BE2C (cell line): ENCODE results near the gene KLK1.
A peak's percentile ranks its signal among the peaks of the same experiment; 100 is the strongest.

Experiments
- DNase-seq: peaks from one replicate; pipeline ENCODE4 v3.0.0-alpha.2; 2020
- H3K27me3 ChIP-seq: fragments of 250-450 bp; sonication (Bioruptor Pico); 2 replicates; pipeline ENCODE4 v1.5.1; 2020; ENCODE audit warnings: mild to moderate bottlenecking
- H3K36me3 ChIP-seq: fragments of 250-450 bp; sonication (Bioruptor Pico); 2 replicates; pipeline ENCODE4 v1.5.1; 2020; ENCODE audit warnings: mild to moderate bottlenecking
- H3K4me1 ChIP-seq: fragments of 250-450 bp; sonication (Bioruptor Pico); 2 replicates; pipeline ENCODE4 v1.5.1; 2020
- H3K4me3 ChIP-seq: 2 replicates; pipeline ENCODE4 v1.5.1; 2011; ENCODE audit warnings: low read depth, low read length
- H3K9me3 ChIP-seq: fragments of 250-450 bp; sonication (Bioruptor Pico); 2 replicates; pipeline ENCODE4 v1.5.1; 2020
- CTCF ChIP-seq: IDR thresholded peaks from 2 replicates; pipeline ENCODE4 v1.5.1; 2012; ENCODE audit warnings: mild to moderate bottlenecking, low read depth, low read length

Gene KLK1

GRCh38 chr19:50839712-50840655 is 16.4 kb upstream of the KLK1 start:
- Histone ChIP-seq H3K4me1 (no peaks in the 10 kb centered on the region), H3K9me3 (no peaks in the 10 kb centered on the region), H3K36me3 (no peaks in the 10 kb centered on the region), H3K4me3 (no peak overlapping the region), H3K27me3 (no peaks in the 10 kb centered on the region)
- no peak for TF ChIP-seq CTCF
- no peak for DNase-seq

DNA sequence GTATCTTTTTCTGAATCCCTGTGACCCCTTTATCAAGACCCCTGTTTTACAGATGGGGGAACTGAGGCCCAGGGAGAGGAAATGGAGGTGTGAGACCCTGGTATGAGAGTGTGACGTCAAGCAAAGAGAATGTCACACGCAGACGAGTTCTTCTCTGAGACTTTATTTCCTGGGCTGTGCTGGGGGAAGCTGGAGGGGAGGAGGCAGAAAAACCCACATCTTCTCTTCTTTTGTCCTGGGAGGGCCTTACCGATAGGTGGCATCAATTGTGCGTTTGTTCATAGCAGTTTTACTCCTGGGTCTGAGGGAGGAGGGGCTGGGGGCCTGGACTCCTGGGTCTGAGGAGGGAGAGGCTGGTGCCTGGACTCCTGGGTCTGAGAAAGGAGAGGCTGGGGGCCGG is 14.7 kb upstream of the KLK1 start:
- H3K27me3 ChIP-seq = no peaks in the 10 kb centered on the region
- no peaks in the 10 kb centered on the region for H3K36me3 ChIP-seq
- TF ChIP-seq CTCF = peak; percentile 54
- no peaks in the 10 kb centered on the region for H3K4me1 ChIP-seq
- DNase-seq = no peak
- no peak overlapping the region for H3K4me3 ChIP-seq
- no peaks in the 10 kb centered on the region for H3K9me3 ChIP-seq

DNA sequence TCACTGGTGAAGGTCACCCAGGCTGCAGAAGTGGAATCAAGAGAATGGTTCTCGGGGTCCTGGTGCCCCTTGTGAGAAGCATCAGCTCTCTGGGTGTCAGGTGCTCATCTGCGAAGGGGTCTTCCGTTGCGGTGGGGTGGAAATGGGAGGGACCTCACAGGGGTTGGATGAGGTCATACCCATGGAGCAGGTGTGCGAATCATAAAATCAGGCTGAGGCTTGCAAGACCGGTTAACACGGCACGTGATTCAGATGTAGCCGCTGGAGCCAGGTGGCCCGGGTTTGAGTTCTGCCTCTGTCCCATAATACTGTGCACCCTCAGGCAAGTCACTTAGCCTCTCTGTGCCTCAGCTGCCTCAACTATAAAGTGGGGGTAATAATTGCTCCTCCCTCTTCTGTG is 13.7 kb upstream of the KLK1 start:
- Histone ChIP-seq H3K4me1 (no peaks in the 10 kb centered on the region), H3K4me3 (no peak overlapping the region), H3K9me3 (no peaks in the 10 kb centered on the region), H3K36me3 (no peaks in the 10 kb centered on the region), H3K27me3 (no peaks in the 10 kb centered on the region)
- no peak for DNase-seq
- no peak for TF ChIP-seq CTCF

DNA sequence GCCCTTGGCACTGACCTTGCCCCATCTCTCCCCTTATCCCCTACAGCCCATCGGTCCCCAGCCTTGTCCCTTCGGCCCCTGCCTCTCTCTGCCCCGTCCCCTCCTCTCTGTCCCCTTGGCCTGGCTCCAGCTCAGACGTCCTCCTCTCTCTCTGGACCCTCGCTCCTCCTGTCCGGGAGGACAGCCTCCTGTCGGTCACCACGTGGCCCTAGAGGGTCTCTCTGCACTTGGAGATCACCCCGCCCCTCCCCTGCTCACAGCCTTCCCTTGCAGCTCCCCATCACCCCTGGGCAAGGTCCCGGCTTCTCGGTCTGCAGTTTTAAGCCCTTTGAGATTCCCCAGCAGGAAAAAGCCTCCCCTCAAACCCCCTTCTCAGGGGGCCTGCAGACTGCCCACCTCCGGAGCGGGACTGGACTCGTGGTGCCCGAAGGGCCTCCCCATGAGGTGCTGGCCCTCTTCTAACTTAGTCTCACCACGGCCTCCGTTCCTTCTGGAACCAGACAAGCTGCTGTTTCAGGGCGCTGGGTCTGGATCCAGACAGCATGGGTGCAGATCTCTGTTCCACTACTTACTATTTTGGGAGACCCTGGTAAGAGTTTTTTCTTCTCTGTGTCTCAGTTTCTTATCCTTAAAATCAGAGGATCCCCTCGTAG is 13.1 kb upstream of the KLK1 start:
- H3K4me3 ChIP-seq = no peak overlapping the region
- TF ChIP-seq CTCF = no peak
- H3K36me3 ChIP-seq = no peaks in the 10 kb centered on the region
- H3K9me3 ChIP-seq = no peaks in the 10 kb centered on the region
- no peaks in the 10 kb centered on the region for H3K4me1 ChIP-seq
- no peak for DNase-seq
- H3K27me3 ChIP-seq = no peaks in the 10 kb centered on the region

DNA sequence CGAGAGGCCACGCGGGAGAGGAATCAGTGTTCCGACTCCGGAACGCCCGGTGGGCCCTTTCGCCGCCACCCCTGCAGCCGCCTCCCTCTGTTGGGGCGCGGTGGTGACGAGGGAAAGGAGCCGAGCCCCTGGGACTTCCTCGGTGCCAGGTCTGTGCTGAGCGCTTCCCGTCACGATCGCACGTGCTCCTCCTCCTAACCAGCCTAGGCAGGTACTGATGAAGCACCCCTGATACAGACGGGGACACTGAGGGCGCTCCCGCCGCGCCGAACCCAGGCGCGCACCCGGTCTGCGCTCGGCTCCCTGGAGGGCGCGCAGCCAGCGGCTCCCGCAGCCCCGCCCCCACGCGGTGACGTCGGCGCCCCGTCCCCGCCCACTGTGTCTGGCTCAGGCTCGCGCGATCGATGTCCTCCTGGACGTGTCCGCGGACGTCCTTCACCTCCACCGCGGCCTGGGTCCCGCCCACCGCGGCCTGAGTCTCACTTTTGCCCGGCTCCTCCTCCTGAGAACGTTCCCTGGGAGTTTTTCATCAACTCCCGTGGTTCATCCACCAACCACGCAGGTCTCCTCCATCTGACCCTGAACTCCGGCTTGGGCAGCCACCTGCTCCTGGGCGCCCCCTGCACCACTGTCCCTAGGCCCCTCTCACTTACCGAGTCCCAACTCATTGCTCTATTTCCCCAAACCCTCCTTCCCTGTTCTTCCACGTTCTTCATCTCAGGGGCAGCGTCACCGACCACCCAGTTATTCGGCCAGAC is 12.4 kb upstream of the KLK1 start:
- no peaks in the 10 kb centered on the region for H3K4me1 ChIP-seq
- H3K4me3 ChIP-seq = peak overlapping the region; percentile 74
- no peak for TF ChIP-seq CTCF
- no peaks in the 10 kb centered on the region for H3K36me3 ChIP-seq
- peak; percentile 88 for DNase-seq
- H3K9me3 ChIP-seq = no peaks in the 10 kb centered on the region
- no peaks in the 10 kb centered on the region for H3K27me3 ChIP-seq
